SK-N-MC (cell line): ENCODE data around the gene CRYGD.
"Not testable (repeated sequence)": the region's sequence is repeated elsewhere in the genome, so short reads cannot be mapped to it uniquely, and the experiment has no call there.

Source experiments
- DNase-seq: peaks from one replicate; pipeline ENCODE4 v3.0.0-alpha.2; 2011; ENCODE audit warnings: low read depth, low spot score
- H3K27ac ChIP-seq: fragments of 200-600 bp; sonication (generic); 2 replicates; pipeline ENCODE4 v1.5.1; 2016; ENCODE audit warnings: mixed run types
- H3K36me3 ChIP-seq: fragments of 200-600 bp; sonication (generic); 2 replicates; pipeline ENCODE4 v1.6.1; 2017; ENCODE audit warnings: antibody characterized with exemption, low read length, mixed read lengths; ENCODE audit not compliant: insufficient read depth
- H3K4me3 ChIP-seq: fragments of 200-600 bp; sonication (generic); 2 replicates; pipeline ENCODE4 v1.5.1; 2016
- H3K9ac ChIP-seq: fragments of 200-600 bp; sonication (generic); 2 replicates; pipeline ENCODE4 v1.8.0; 2017; ENCODE audit warnings: mixed run types, mixed read lengths; ENCODE audit not compliant: insufficient read length
- H3K9me3 ChIP-seq: fragments of 200-600 bp; sonication (generic); 2 replicates; pipeline ENCODE4 v1.6.1; 2017; ENCODE audit warnings: low read depth, mild to moderate bottlenecking, antibody characterized with exemption, low read length, moderate library complexity, mixed read lengths
- EZH2 ChIP-seq: fragments of 200-600 bp; sonication (generic); IDR thresholded peaks from one replicate; pipeline ENCODE4 v1.6.1; 2017; ENCODE audit warnings: antibody characterized with exemption
- FOXP2 ChIP-seq: optimal IDR thresholded peaks from 2 replicates; pipeline ENCODE3; 2011; ENCODE audit warnings: mild to moderate bottlenecking, moderate library complexity; ENCODE audit not compliant: insufficient read depth; ENCODE audit errors: extremely low read length, control extremely low read depth
- POLR2AphosphoS5 ChIP-seq: IDR thresholded peaks from 2 replicates; pipeline ENCODE4 v1.6.1; 2012; ENCODE audit warnings: mild to moderate bottlenecking, low read depth, low read length, borderline replicate concordance

The CRYGD gene

GRCh38 chr2:208148803-208149202 lies 24.5 kb upstream of the CRYGD start:
- no peaks in the 10 kb centered on the region for H3K36me3 ChIP-seq
- H3K9me3 ChIP-seq = no peaks in the 10 kb centered on the region
- H3K9ac ChIP-seq = no peak overlapping the region
- no peak for DNase-seq
- no peak overlapping the region for H3K4me3 ChIP-seq
- TF ChIP-seq FOXP2 = no peak
- TF ChIP-seq POLR2AphosphoS5 = no peak
- TF ChIP-seq EZH2 = no peak
- H3K27ac ChIP-seq = no peak overlapping the region

GRCh38 chr2:208147759-208148158 lies 23.4 kb upstream of the CRYGD start:
- Histone ChIP-seq H3K36me3 (no peaks in the 10 kb centered on the region), H3K9me3 (no peaks in the 10 kb centered on the region), H3K9ac (no peak overlapping the region), H3K27ac (no peak overlapping the region), H3K4me3 (no peak overlapping the region)
- TF ChIP-seq EZH2 (no peak), FOXP2 (no peak), POLR2AphosphoS5 (no peak)
- DNase-seq = no peak

- no peak overlapping the region for H3K27ac ChIP-seq
- no peaks in the 10 kb centered on the region for H3K36me3 ChIP-seq
- no peak for DNase-seq
- no peaks in the 10 kb centered on the region for H3K9me3 ChIP-seq
- TF ChIP-seq EZH2 (no peak), POLR2AphosphoS5 (no peak), FOXP2 (no peak)
- no peak overlapping the region for H3K4me3 ChIP-seq
- H3K9ac ChIP-seq = no peak overlapping the region
Observed at GRCh38 chr2:208147008-208147407, 22.7 kb upstream of the CRYGD start.

GRCh38 chr2:208146006-208146405 lies 21.7 kb upstream of the CRYGD start, which contains the start of gene CRYGB:
Gene CRYGB, minus strand, starts transcription at chr2:208146158. Its CDS starts 38 bp downstream, at chr2:208146120.
- Histone ChIP-seq H3K36me3 (no peaks in the 10 kb centered on the region), H3K9me3 (no peaks in the 10 kb centered on the region), H3K4me3 (no peak within 1 kb of the TSS), H3K27ac (no peak within 1 kb of the TSS), H3K9ac (no peak within 1 kb of the TSS)
- TF ChIP-seq EZH2 (no peak), POLR2AphosphoS5 (no peak), FOXP2 (no peak)
- DNase-seq = no peak

- no peak for DNase-seq
- TF ChIP-seq EZH2 (no peak), POLR2AphosphoS5 (no peak), FOXP2 (no peak)
- H3K4me3 ChIP-seq = no peak overlapping the region
- no peak overlapping the region for H3K9ac ChIP-seq
- no peaks in the 10 kb centered on the region for H3K36me3 ChIP-seq
- H3K27ac ChIP-seq = no peak overlapping the region
- H3K9me3 ChIP-seq = no peaks in the 10 kb centered on the region
Observed at GRCh38 chr2:208142925-208143799, 18.8 kb upstream of the CRYGD start.

GRCh38 chr2:208142240-208142924 lies 18.1 kb upstream of the CRYGD start:
- H3K27ac ChIP-seq = no peak overlapping the region
- peak; percentile 35 for DNase-seq
- no peak overlapping the region for H3K4me3 ChIP-seq
- no peak overlapping the region for H3K9ac ChIP-seq
- H3K36me3 ChIP-seq = no peaks in the 10 kb centered on the region
- H3K9me3 ChIP-seq = no peaks in the 10 kb centered on the region
- no peak for TF ChIP-seq FOXP2
- no peak; the same call in 1 of the 2 replicates for TF ChIP-seq POLR2AphosphoS5
- no peak for TF ChIP-seq EZH2

GRCh38 chr2:208139447-208139846 lies 15.1 kb upstream of the CRYGD start:
- DNase-seq = no peak
- Histone ChIP-seq H3K36me3 (no peaks in the 10 kb centered on the region), H3K4me3 (no peak overlapping the region), H3K27ac (no peak overlapping the region), H3K9ac (no peak overlapping the region), H3K9me3 (no peaks in the 10 kb centered on the region)
- no peak for TF ChIP-seq EZH2
- no peak for TF ChIP-seq POLR2AphosphoS5
- TF ChIP-seq FOXP2 = no peak

- H3K9ac ChIP-seq, H3K36me3 ChIP-seq, H3K9me3 ChIP-seq, H3K4me3 ChIP-seq, H3K27ac ChIP-seq, DNase-seq: not testable (repeated sequence)
Observed at GRCh38 chr2:208138334-208138733, 14.0 kb upstream of the CRYGD start.

GRCh38 chr2:208136716-208137094 lies 12.4 kb upstream of the CRYGD start:
- Histone ChIP-seq H3K9me3 (no peaks in the 10 kb centered on the region), H3K9ac (no peak overlapping the region), H3K27ac (no peak overlapping the region), H3K36me3 (no peaks in the 10 kb centered on the region), H3K4me3 (no peak overlapping the region)
- TF ChIP-seq POLR2AphosphoS5 = no peak
- TF ChIP-seq EZH2 = no peak
- no peak for TF ChIP-seq FOXP2
- DNase-seq = no peak
